KMS-11 (cell line): ENCODE measurements around the gene FITM1.

Source experiments
- H2AFZ ChIP-seq: fragments of 200-600 bp; sonication (generic); 2 replicates; pipeline ENCODE4 v1.6.1; 2016; ENCODE audit warnings: antibody characterized with exemption, mixed run types, low read depth
- H3K27ac ChIP-seq: fragments of 200-600 bp; sonication (generic); 2 replicates; pipeline ENCODE4 v1.6.1; 2016; ENCODE audit warnings: mild to moderate bottlenecking, mixed run types
- H3K27me3 ChIP-seq: fragments of 200-600 bp; sonication (generic); 2 replicates; pipeline ENCODE4 v1.6.1; 2017; ENCODE audit warnings: mild to moderate bottlenecking, low read depth, mixed run types, moderate library complexity; ENCODE audit not compliant: insufficient read depth
- H3K36me3 ChIP-seq: fragments of 200-600 bp; sonication (generic); 2 replicates; pipeline ENCODE4 v1.6.1; 2017; ENCODE audit warnings: mild to moderate bottlenecking, mixed run types; ENCODE audit not compliant: insufficient read depth
- H3K4me1 ChIP-seq: fragments of 200-600 bp; sonication (generic); 2 replicates; pipeline ENCODE4 v1.6.1; 2016; ENCODE audit warnings: mild to moderate bottlenecking, low read depth, mixed run types; ENCODE audit not compliant: poor library complexity, severe bottlenecking
- H3K4me2 ChIP-seq: fragments of 200-600 bp; sonication (generic); 2 replicates; pipeline ENCODE4 v1.7.0; 2016; ENCODE audit warnings: mild to moderate bottlenecking, mixed run types
- H3K4me3 ChIP-seq: fragments of 200-600 bp; sonication (generic); IDR thresholded peaks from 2 replicates; pipeline ENCODE4 v1.6.1; 2017; ENCODE audit warnings: low read depth, low read length, mixed read lengths; ENCODE audit not compliant: insufficient read depth
- H3K79me2 ChIP-seq: fragments of 200-600 bp; sonication (generic); 2 replicates; pipeline ENCODE4 v1.6.1; 2016; ENCODE audit warnings: low read depth, mixed run types; ENCODE audit not compliant: insufficient read depth
- H3K9ac ChIP-seq: fragments of 200-600 bp; sonication (generic); 2 replicates; pipeline ENCODE4 v1.6.1; 2016; ENCODE audit warnings: mild to moderate bottlenecking, mixed run types
- H4K20me1 ChIP-seq: fragments of 200-600 bp; sonication (generic); 2 replicates; pipeline ENCODE4 v1.6.1; 2016; ENCODE audit warnings: mild to moderate bottlenecking, mixed run types; ENCODE audit not compliant: insufficient read depth
- TF ChIP-seq, protein P1 (sequence below): fragments of 200-600 bp; sonication (generic); conservative IDR thresholded peaks from 2 replicates; pipeline ENCODE4 v1.6.1; 2017; ENCODE audit warnings: low read depth, mild to moderate bottlenecking, antibody characterized with exemption, low read length, moderate library complexity, mixed read lengths

Gene FITM1

DNA sequence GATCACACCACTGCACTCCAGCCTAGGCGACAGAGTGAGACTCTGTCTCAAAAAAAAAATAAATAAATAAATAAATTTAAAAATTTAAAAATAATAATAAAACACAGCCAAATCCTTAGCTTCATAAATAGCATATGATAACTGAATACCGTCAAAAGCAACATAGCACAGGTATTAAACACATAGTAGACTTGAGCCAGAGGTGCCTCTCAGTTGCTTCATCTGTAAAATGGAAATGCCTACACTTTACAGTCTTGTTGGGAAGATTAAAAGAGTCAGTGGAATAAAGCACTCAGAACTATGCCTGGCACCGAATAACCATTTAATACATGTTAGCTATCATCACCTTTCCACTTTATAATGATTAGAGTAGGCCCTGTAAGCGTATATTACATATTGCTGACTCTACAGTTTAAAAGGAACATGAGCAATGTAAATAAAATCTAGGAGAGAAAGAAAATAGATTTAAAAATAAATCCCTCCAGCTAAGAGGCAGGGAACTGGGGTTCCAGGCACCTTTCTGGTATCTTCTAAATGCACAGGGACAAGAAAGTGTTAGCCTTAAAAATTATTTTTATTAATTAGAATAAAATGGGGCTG, 23.7 kb upstream of the FITM1 start:
- Histone ChIP-seq H3K79me2 (no peaks in the 10 kb centered on the region), H3K4me3 (no peak overlapping the region), H2AFZ (no peak overlapping the region), H3K36me3 (no peaks in the 10 kb centered on the region), H3K4me1 (peaks cover 30% of the 10 kb centered on the region), H3K9ac (no peak overlapping the region), H4K20me1 (no peaks in the 10 kb centered on the region), H3K27me3 (no peaks in the 10 kb centered on the region), H3K4me2 (no peak overlapping the region), H3K27ac (no peak overlapping the region)
- TF ChIP-seq, protein P1, sequence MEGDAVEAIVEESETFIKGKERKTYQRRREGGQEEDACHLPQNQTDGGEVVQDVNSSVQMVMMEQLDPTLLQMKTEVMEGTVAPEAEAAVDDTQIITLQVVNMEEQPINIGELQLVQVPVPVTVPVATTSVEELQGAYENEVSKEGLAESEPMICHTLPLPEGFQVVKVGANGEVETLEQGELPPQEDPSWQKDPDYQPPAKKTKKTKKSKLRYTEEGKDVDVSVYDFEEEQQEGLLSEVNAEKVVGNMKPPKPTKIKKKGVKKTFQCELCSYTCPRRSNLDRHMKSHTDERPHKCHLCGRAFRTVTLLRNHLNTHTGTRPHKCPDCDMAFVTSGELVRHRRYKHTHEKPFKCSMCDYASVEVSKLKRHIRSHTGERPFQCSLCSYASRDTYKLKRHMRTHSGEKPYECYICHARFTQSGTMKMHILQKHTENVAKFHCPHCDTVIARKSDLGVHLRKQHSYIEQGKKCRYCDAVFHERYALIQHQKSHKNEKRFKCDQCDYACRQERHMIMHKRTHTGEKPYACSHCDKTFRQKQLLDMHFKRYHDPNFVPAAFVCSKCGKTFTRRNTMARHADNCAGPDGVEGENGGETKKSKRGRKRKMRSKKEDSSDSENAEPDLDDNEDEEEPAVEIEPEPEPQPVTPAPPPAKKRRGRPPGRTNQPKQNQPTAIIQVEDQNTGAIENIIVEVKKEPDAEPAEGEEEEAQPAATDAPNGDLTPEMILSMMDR, result no peak

DNA sequence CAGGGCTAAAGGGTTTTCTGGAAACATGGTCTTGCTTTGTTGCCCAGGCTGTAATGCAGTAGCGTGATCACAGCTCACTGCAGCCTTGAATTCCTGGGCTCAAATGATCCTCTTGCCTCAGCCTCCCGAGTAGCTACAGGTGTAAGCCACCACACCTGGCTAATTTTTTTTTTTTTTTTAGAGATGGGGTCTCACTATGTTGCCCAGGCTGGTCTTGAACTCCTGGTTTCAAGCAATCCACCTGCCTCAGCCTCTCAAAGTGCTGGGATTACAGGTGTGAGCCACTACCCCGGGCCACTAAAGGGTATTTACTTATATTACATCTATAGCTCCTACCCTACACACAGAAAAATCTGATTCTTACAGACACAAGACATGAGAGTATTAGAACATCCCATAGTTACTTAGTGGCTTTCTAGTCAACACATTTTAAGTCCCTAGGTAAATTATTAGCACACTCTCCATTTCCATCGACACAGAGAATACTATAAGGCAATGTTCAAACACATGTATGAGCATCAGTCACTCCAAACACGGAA, 22.1 kb upstream of the FITM1 start:
- TF ChIP-seq, protein P1, result no peak

DNA sequence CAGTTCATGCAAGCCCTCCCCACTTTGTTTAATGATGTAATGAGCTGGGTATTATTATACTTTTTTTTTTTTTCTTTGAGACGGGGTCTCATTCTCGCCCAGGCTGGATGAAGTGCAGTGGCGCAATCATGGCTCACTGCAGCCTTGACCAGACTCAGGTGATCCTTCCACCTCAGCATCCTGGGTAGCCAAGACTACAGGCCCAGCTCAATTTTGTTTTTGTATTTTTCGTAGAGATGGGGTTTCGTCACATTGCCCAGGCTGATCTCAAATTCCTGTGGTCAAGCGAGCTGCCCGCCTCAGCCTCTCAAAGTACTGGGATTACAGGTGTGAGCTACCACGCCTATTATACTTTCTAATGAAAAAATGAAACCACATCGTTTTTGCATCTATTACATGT, 20.4 kb upstream of the FITM1 start:
- Histone ChIP-seq H3K36me3 (no peaks in the 10 kb centered on the region), H3K27ac (peak overlapping the region; percentile 48; the same call in 1 of the 2 replicates), H3K9ac (no peak overlapping the region), H3K27me3 (no peaks in the 10 kb centered on the region), H3K79me2 (no peaks in the 10 kb centered on the region), H3K4me3 (no peak overlapping the region), H3K4me1 (peaks cover 30% of the 10 kb centered on the region), H4K20me1 (no peaks in the 10 kb centered on the region), H2AFZ (no peak overlapping the region), H3K4me2 (peak overlapping the region; percentile 46)
- TF ChIP-seq, protein P1, result no peak

More for the DNA sequence above, 22.1 kb upstream of the FITM1 start:
- H3K4me2 ChIP-seq, result peak overlapping the region; percentile 50; the same call in 1 of the 2 replicates
- no peak overlapping the region for H3K4me3 ChIP-seq
- no peak overlapping the region for H3K9ac ChIP-seq
- no peak overlapping the region for H2AFZ ChIP-seq
- no peaks in the 10 kb centered on the region for H3K79me2 ChIP-seq
- no peaks in the 10 kb centered on the region for H4K20me1 ChIP-seq
- H3K36me3 ChIP-seq, result no peaks in the 10 kb centered on the region
- H3K27me3 ChIP-seq, result no peaks in the 10 kb centered on the region
- H3K27ac ChIP-seq, result peak overlapping the region; percentile 13; the same call in 1 of the 2 replicates
- peaks cover 30% of the 10 kb centered on the region for H3K4me1 ChIP-seq

DNA sequence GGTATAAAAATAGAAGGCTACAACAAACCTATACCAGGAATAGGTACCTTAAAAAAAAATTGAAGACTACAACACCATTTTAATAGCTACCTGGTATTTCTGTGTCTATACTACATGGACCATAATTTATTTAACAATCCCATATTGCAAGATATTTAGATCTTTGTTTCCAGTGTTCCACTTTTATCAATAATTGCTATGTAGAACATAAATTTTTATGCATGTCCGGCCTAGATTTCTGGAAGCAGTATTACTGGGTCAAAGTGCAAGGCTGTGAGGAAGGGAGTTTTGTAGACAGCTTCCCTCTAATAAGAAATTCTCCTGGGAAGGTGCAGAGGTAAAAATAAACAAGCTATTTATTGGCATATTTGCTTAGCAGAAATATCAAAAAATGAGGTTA, 19.9 kb upstream of the FITM1 start:
- H3K36me3 ChIP-seq, result no peaks in the 10 kb centered on the region
- TF ChIP-seq, protein P1, result no peak
- no peak overlapping the region for H2AFZ ChIP-seq
- H3K27me3 ChIP-seq, result no peaks in the 10 kb centered on the region
- no peaks in the 10 kb centered on the region for H3K79me2 ChIP-seq
- H3K4me3 ChIP-seq, result no peak overlapping the region
- H3K9ac ChIP-seq, result no peak overlapping the region
- no peak overlapping the region; the same call in 1 of the 2 replicates for H3K27ac ChIP-seq
- no peaks in the 10 kb centered on the region for H4K20me1 ChIP-seq
- peaks cover 30% of the 10 kb centered on the region for H3K4me1 ChIP-seq
- H3K4me2 ChIP-seq, result peak overlapping the region; percentile 46; the same call in 1 of the 2 replicates
